ENCODE data around the gene GRB10.

GRB10 gene

DNA sequence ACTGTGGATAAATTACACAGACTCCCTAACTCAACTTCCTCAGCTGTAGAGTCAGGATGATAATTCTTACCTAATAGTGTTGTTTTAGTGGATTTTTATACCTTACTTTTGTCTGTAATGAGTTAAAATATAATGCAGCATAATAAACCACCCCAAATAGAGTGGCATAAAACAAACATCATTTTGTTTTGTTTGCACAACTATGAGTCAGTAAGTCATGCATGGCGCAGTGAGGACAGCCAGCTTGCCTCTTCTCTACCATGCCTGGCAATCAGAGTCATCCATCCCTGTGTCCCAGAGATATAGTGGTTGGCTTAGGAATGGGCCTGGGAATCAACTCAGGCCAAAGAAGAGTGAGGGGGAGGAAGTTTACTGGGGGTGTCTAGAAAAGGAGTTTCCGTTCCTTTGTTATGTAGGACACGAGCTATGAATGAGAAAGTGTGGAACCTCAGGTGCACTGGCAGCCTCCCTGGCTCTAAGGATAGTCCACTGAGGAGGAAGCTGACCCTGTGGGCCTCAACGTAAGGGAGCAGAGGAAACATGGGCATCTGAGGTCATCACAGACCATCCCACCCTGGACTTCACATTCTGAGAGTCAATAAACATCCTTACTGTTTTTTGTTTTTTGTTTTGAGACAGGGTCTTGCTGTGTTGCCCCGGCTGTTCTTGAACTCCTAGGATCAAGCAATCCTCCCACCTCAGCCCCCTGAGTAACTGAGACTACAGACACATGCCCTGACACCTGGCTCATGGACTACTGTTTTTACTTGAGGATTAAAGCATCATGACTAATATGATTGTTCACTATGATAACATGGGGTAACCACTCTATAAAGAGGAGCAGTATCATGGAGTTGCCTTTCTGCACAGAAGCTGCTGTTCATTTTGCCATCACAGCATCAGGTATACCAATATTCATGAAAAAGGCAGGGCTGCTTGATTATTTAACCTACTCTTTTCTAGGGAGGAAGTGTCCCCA lies 21.0 kb upstream of the GRB10 start:
- DNase-seq = no peak

DNA sequence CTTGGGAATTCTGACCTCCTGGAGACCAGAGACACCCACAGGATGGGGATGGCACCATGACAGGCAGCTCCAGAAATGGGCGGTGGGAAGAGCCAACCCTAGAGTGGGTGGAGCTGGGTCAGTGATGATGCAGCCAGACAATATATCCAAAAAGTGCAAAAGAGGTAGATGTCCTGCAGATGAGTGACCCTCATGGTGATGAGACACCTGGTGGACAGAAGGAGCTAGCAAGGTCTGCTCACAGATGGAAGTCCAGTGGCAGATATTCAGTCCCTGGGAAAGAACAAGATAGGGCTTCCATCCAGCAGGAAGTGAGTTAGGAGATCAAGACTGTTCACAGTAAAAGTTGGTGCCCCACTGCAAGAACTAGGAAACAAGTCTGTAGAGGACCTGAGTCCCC lies 19.2 kb upstream of the GRB10 start:
- DNase-seq = no peak

- no peak for DNase-seq
Observed at GRCh38 chr7:50799873-50800272, 17.2 kb upstream of the GRB10 start.

GRCh38 chr7:50798126-50798525 lies 15.4 kb upstream of the GRB10 start:
- DNase-seq = no peak

DNA sequence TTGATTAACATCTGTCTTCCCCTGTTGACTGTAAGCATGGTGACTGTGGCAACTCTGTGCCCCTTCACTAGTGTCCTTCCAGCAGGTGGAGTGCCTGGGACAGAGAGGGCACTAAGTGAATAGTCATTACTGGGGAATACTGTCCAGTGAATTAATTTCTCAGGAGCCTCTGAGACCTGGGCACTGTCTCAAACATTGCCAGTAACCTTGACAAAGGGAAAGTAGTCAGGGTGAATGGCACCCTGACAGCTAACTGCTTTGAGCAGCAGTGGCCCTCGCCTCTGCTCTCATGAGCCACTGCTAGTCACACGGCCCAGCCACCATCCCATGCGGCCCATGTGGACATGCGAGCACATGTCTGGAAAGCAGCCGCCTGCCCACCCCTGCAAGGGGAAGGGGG lies 13.1 kb upstream of the GRB10 start:
- no peak for DNase-seq

DNA sequence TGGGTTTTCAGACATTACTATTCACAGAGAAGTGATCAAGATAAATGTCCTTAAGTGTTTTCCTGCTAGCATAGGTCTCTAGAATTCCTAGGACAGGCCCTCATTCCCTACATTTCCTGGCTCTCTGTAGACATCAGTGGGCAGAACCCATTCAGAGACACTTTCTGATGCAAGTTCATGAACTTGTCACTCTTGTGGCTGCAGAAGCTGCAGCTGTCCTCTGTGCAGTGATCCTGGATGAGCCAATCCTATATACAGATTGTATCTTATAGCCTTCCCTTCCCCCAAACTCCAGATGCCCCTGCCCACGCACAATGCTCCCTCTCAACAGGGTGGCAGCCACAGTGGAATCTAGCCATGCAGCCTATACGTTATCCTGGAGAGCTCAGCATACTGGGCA lies 12.6 kb upstream of the GRB10 start:
- DNase-seq = no peak

DNA sequence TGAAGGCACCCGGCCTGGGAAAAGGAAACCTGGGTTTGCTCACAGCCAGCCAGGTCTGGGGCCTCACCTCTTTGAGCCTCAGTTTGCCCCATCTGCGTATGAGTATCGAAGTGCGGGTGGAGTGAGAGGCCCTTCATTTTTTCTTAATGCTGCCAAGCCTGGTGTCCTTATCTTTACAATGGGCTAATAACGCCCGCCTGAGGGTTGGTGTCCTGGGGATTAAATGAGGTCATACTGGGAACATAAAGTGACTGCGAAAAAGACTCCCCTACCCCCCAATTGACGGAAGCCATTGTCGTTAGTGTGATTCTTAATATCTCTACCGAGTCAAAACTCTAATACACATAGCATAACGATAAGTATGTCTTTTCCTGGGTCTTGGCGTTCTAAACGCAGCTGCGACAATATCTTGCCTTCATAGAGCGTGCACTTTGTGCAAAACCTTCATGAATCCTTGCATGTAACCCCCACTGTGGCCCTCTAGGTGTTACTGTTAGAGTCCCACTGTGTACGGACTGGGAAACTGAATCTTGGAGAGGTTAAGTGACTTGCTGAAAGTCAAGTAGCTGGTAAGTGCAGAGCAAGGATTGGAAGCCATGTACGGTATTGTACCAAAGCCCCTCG lies 11.4 kb upstream of the GRB10 start:
- DNase-seq = no peak

DNA sequence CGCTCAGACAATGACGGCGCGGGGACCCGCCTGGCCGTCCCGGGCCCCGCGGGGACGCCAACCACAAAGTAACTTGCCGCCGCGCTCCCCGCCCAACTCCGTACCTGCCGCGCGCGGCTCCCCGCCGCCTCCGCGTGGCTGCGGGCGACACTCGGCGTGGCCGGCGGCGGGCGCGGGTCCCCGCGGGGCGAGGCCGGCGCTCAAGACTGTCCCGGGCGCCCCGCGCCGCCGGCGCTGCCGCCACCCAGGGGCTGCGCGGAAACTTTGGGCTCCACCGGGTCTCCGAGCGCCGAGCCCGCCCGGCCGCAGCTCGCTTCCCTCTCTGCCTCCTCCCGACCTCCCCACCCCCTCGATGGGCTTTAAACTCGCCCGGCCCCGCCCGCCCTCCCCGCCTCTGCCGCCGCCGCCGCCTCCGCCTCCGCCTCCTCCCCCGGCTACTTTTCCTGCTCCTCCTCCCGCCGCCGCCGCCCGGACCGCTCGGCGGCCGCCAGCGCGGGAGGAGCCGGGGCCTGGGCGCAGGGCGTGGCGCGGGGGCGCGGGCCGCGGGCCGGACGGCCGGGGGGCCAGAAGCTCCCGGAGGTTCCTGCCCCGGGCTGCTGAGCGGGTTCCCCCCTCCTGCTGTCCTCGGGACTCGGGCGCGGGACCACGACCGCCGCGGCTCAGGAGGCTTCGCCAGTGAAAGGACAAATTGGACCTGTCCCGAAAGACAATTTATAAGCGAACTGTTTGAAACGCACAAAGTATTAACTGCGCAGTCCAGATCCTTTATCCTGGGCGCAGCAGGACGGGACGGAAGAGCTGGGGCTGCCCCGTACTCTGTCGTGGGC lies 10.6 kb upstream of the GRB10 start:
- peak; percentile 31 for DNase-seq

DNA sequence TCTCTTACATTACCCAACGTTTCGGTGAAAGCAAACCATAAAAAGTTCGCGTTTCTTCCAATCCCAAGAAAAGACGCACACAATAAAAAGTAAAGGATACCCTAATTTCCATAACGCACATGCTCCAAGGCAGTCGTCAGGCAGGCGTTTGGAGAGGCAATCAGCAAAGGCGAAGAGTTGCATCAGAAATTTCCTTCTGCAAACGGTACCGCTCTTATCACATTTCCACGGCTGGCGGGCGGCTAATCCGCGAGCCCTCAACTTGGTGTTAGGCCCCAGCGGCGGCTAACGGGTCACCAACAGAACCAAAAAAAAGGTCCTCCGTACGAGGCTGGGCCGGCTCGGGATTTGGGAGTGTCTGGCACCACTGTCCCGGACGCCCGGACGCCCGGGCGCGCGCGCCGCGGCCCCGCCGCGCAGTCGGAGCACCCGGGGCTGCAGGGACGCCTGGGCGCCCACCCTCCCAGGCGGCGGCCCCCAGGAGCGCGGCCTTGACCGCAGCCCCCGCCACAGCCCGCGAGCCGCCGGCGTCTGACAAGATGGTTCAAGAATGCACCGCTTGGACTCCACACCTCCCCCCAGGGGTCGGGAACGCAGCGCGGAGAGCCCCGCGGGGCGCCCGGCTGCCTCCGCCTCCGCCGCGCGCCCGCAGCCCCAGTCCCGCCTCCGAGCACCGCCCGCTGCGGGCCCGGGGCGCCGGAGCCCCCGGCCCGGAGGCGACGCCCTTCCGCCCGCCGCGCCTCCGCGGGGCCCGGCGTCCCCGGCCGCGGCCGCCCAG lies 9.8 kb upstream of the GRB10 start:
- peak; percentile 40 for DNase-seq

- no peak for DNase-seq
Observed at GRCh38 chr7:50791938-50792341, 9.2 kb upstream of the GRB10 start.

GRCh38 chr7:50791363-50791937 lies 8.8 kb upstream of the GRB10 start:
- DNase-seq = no peak

GRCh38 chr7:50790381-50790780 lies 7.7 kb upstream of the GRB10 start:
- DNase-seq = no peak

GRCh38 chr7:50788382-50788781 lies 5.7 kb upstream of the GRB10 start:
- no peak for DNase-seq

DNA sequence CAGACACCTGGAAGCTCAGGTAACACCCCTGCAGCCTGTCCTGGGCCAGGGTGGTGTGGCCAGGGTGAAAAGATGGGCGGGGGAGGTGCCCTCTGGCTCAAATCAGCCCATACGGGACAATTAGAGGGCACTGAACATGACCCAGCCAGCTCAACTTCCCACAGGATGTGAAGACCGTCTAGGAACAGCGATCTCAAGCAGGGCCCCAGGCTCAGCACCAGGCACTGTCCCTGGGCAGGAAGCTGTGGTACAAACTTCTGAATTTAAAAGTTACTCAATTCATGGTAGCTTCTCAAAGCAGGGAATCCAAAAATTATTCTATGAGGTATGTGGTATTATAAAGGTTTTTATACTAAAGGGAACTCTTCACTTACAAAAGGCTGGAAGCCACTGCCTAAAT lies 5.1 kb upstream of the GRB10 start:
- no peak for DNase-seq

- no peak for DNase-seq
Observed at GRCh38 chr7:50785346-50785745, 2.6 kb upstream of the GRB10 start.

- no peak for DNase-seq
Observed at GRCh38 chr7:50783801-50784507, 1.3 kb upstream of the GRB10 start.

DNA sequence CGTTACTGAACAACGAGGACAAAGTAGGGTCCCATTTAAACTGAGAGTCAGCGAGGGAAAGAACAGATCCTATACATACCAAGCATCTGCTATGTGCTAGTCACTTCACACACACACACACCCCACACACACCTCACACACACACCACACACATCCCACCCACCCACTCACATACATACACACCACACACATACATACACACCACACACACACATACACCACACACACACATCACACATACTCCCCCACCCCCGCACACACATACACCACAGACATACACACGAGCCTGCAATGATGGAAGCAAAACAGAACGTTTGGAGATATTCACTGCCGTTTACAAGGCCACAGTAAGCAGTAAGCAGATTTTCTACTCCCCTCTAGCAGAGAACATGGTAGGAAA lies 607 bp upstream of the GRB10 start:
- no peak for DNase-seq

- DNase-seq = no peak
Observed at GRCh38 chr7:50781381-50782293, 1.1 kb downstream of the GRB10 start.

DNA sequence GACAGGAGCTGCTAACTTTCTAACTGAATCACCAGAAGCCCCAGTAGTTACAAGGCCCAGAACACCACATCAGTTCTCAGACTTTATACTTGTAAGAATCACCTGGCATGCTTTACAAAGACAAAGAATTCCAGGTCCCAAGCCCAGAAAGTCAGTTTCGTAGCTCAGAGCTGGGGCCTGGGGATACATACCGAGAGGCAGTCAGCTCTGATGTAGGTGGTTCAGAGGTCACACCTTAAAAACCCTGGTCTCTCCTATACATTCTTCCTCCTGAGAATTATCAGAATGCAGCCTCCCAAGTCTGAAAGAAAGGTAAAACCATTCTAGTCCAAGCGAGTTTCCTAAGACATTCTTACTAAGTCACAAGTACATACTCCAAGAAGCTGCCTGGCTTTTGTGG lies 2.3 kb downstream of the GRB10 start:
- DNase-seq = no peak

GRCh38 chr7:50779427-50779826 lies 3.3 kb downstream of the GRB10 start:
- no peak for DNase-seq

- DNase-seq = no peak
Observed at GRCh38 chr7:50778189-50778588, 4.5 kb downstream of the GRB10 start.

Data from inflammatory macrophage treated with lipopolysaccharide for 4 hours (primary cell).